Gastrocnemius medialis (tissue), 4 donors: ENCODE results near the gene FGF10. TPM values are rescaled to one million over a fixed set of nuclear protein-coding genes. Genes with fewer than 3 reads are reported as not detected.

Experiments
- ATAC-seq, 2 donors: fragments of 150-250 bp; one replicate each; pipeline ENCODE4 v1.9.1; 2016
- DNase-seq, 2 donors: peaks; one replicate each; pipeline ENCODE4 v3.0.0-alpha.2; 2019
- H3K27ac ChIP-seq, 4 donors: fragments of 200-600 bp; sonication (generic); 1 replicate in 1 of 4; 2 replicates in 3 of 4; pipeline ENCODE4 v1.5.1; 2016 to 2018; ENCODE audit warnings: mild to moderate bottlenecking in 2 of 4, moderate library complexity in 1 of 4
- H3K27me3 ChIP-seq, 3 donors: fragments of 200-600 bp; sonication (generic) in 2 of 3; 1 replicate in 1 of 3; 2 replicates in 2 of 3; pipeline versions ENCODE4 v1.5.1 to v1.6.0; 2016 to 2019; ENCODE audit warnings: mild to moderate bottlenecking in 1 of 3, moderate library complexity in 1 of 3
- H3K36me3 ChIP-seq, 2 donors: fragments of 200-600 bp; sonication (generic) in 1 of 2; one replicate each; pipeline ENCODE4 v1.5.1; 2017 to 2018
- H3K4me1 ChIP-seq, 2 donors: fragments of 200-600 bp; sonication (generic) in 1 of 2; one replicate each; pipeline ENCODE4 v1.5.1; 2016 to 2017; ENCODE audit warnings: mild to moderate bottlenecking in 2 of 2
- H3K4me3 ChIP-seq, 4 donors: fragments of 200-600 bp; sonication (generic) in 3 of 4; 1 replicate in 1 of 4; 2 replicates in 3 of 4; pipeline ENCODE4 v1.5.1; 2016 to 2019; ENCODE audit warnings: mild to moderate bottlenecking in 2 of 4
- H3K9me3 ChIP-seq, 3 donors: fragments of 200-600 bp; sonication (generic) in 2 of 3; 1 replicate in 1 of 3; 2 replicates in 2 of 3; pipeline ENCODE4 v1.5.1; 2016 to 2019
- CTCF ChIP-seq, 5 experiments: fragments of 450-650 bp in 3 of 5; fragments of 200-600 bp in 2 of 5; sonication (generic) in 2 of 5; IDR thresholded peaks in 4 of 5; conservative IDR thresholded peaks in 1 of 5; 1 replicate in 4 of 5; 2 replicates in 1 of 5; pipeline ENCODE4 v1.5.1; 2016 to 2019; ENCODE audit warnings: antibody characterized with exemption in 5 of 5, mild to moderate bottlenecking in 3 of 5, moderate library complexity in 3 of 5
- POLR2A ChIP-seq, 2 donors: fragments of 450-650 bp; IDR thresholded peaks; one replicate each; pipeline ENCODE4 v1.6.1; 2017; ENCODE audit warnings: antibody characterized with exemption in 2 of 2, mild to moderate bottlenecking in 2 of 2, moderate library complexity in 2 of 2
- in situ Hi-C, 4 donors: fragments of 200-750 bp; cut with MboI; loops; one replicate each; pipeline versions ENCODE4 v1.15.0 to v1.8.0; 2017; ENCODE audit warnings: low sequenced_read_pairs in 4 of 4
- intact Hi-C: fragments of 100-400 bp; cut with DNase I; formaldehyde crosslinking; loops from one replicate; pipeline ENCODE4 v1.15.1; 2023; ENCODE audit warnings: low total_unique reads
- total RNA-seq, 4 donors: library from RNA; depleted of rRNA; stranded (reverse); fragments of >200 nt; gene quantifications; one replicate each; pipeline versions ENCODE4 v1.1.0 to v1.2.3, GENCODE V29; 2016

FGF10 gene
- 1 to 10 TPM in 1 of 4 donors, under 1 TPM in 2, not detected in 1; 0.23 to 2.6 (median 0.76) TPM for total RNA-seq

GRCh38 chr5:44389090-44389822 is at the start of gene FGF10:
FGF10 (minus strand) TSS chr5:44389420; CDS start chr5:44388682, 738 bp downstream.
- intact Hi-C loops (no loop called here), in situ Hi-C loops (no loop called here)
- Histone ChIP-seq H3K4me1 (peaks cover 9 to 18% of the 10 kb centered on the region in 2 donors), H3K9me3 (no peaks in the 10 kb centered on the region), H3K27me3 (peaks cover 23 to 47% (median 41%) of the 10 kb centered on the region in 3 donors), H3K36me3 (no peaks in the 10 kb centered on the region), H3K4me3 (peak within 1 kb of the TSS; percentile 50 to 59 (median 52)), H3K27ac (peak within 1 kb of the TSS in 2 of 4 donors; percentile 10 to 21)
- DNase-seq (peak in 1 of 2 donors; percentile 12), ATAC-seq (peak in 1 of 2 donors; percentile 50)
- TF ChIP-seq CTCF (IDR thresholded peaks at IDR 0.05 in 4 of 5, conservative IDR thresholded peaks at IDR 0.05 in 1 of 5) = no peak
- TF ChIP-seq POLR2A (IDR thresholded peaks at IDR 0.05) = no peak

- no peak for ATAC-seq
- Histone ChIP-seq H3K36me3 (no peaks in the 10 kb centered on the region), H3K4me1 (no peaks in the 10 kb centered on the region), H3K27ac (no peak overlapping the region), H3K9me3 (no peaks in the 10 kb centered on the region), H3K27me3 (no peaks in the 10 kb centered on the region), H3K4me3 (no peak overlapping the region)
- TF ChIP-seq CTCF (IDR thresholded peaks at IDR 0.05 in 4 of 5, conservative IDR thresholded peaks at IDR 0.05 in 1 of 5) (no peak), POLR2A (IDR thresholded peaks at IDR 0.05) (no peak)
- DNase-seq = no peak
- in situ Hi-C loops = no loop called here
- intact Hi-C loops = no loop called here
Observed at GRCh38 chr5:44426944-44427343, 37.7 kb upstream of the FGF10 start.

- H3K4me1 ChIP-seq = no peaks in the 10 kb centered on the region
- H3K36me3 ChIP-seq = no peaks in the 10 kb centered on the region
- ATAC-seq (no peak), DNase-seq (no peak)
- H3K9me3 ChIP-seq = no peaks in the 10 kb centered on the region
- intact Hi-C loops (no loop called here), in situ Hi-C loops (no loop called here)
- TF ChIP-seq POLR2A (IDR thresholded peaks at IDR 0.05) = no peak
- TF ChIP-seq CTCF (IDR thresholded peaks at IDR 0.05 in 4 of 5, conservative IDR thresholded peaks at IDR 0.05 in 1 of 5) = no peak
- H3K27me3 ChIP-seq = no peaks in the 10 kb centered on the region
- no peak overlapping the region for H3K27ac ChIP-seq
- no peak overlapping the region for H3K4me3 ChIP-seq
Observed at GRCh38 chr5:44412286-44412685, 23.1 kb upstream of the FGF10 start.

- H3K4me1 ChIP-seq = no peaks in the 10 kb centered on the region
- H3K27me3 ChIP-seq = no peaks in the 10 kb centered on the region
- no peak for ATAC-seq
- no peak for DNase-seq
- intact Hi-C loops = no loop called here
- H3K27ac ChIP-seq = no peak overlapping the region
- H3K36me3 ChIP-seq = no peaks in the 10 kb centered on the region
- H3K4me3 ChIP-seq = no peak overlapping the region
- no peaks in the 10 kb centered on the region for H3K9me3 ChIP-seq
- in situ Hi-C loops = no loop called here
- TF ChIP-seq POLR2A (IDR thresholded peaks at IDR 0.05) = no peak
- no peak for TF ChIP-seq CTCF (IDR thresholded peaks at IDR 0.05 in 4 of 5, conservative IDR thresholded peaks at IDR 0.05 in 1 of 5)
Observed at GRCh38 chr5:44402084-44402483, 12.9 kb upstream of the FGF10 start.
